Fibroblast of lung (primary cell): Measurements from ENCODE around the gene BLACAT1. TPM values are rescaled to one million over a fixed set of nuclear protein-coding genes. Genes with fewer than 3 reads are reported as not detected.
"Not testable (repeated sequence)": the region's sequence is repeated elsewhere in the genome, so short reads cannot be mapped to it uniquely, and the experiment has no call there.

Experiments used
- DNase-seq, 2 donors: peaks; one replicate each; pipeline versions ENCODE4 v3.0.0 to v3.0.0-alpha.2; 2010; ENCODE audit warnings: low read depth in 2 of 2
- H2AFZ ChIP-seq: 2 replicates; pipeline ENCODE4 v1.5.1; 2012; ENCODE audit warnings: low read length, control low read depth, inconsistent platforms
- H3K27ac ChIP-seq: 2 replicates; pipeline ENCODE4 v1.5.1; 2011; ENCODE audit warnings: low read length, control low read depth; ENCODE audit not compliant: insufficient read depth
- H3K27me3 ChIP-seq: 2 replicates; pipeline ENCODE4 v1.5.1; 2011; ENCODE audit warnings: mild to moderate bottlenecking, low read length; ENCODE audit not compliant: control insufficient read depth, insufficient read depth
- H3K36me3 ChIP-seq: 2 replicates; pipeline ENCODE4 v1.5.1; 2011; ENCODE audit warnings: low read length; ENCODE audit not compliant: control insufficient read depth, insufficient read depth
- H3K4me1 ChIP-seq: 2 replicates; pipeline ENCODE4 v1.5.1; 2011; ENCODE audit warnings: low read length; ENCODE audit not compliant: control insufficient read depth, insufficient read depth; ENCODE audit errors: extremely low read depth
- H3K4me2 ChIP-seq: 2 replicates; pipeline ENCODE4 v1.5.1; 2011; ENCODE audit warnings: low read length, control low read depth; ENCODE audit not compliant: insufficient read depth; ENCODE audit errors: extremely low read depth
- H3K4me3 ChIP-seq, 4 experiments: fragments of 200-600 bp in 1 of 4; sonication (generic) in 1 of 4; replicated peaks in 1 of 4; 2 replicates each; pipeline ENCODE4 v1.5.1; 2011 to 2016; ENCODE audit warnings: low read length in 4 of 4, low read depth in 3 of 4, mild to moderate bottlenecking in 3 of 4, control low read depth in 2 of 4, inconsistent platforms in 1 of 4, mixed read lengths in 1 of 4; ENCODE audit not compliant: insufficient read depth in 1 of 4; ENCODE audit errors: control extremely low read depth in 1 of 4
- H3K79me2 ChIP-seq: 2 replicates; pipeline ENCODE4 v1.5.1; 2012; ENCODE audit warnings: mild to moderate bottlenecking, low read length, inconsistent platforms; ENCODE audit not compliant: control insufficient read depth, insufficient read depth
- H3K9ac ChIP-seq: 2 replicates; pipeline ENCODE4 v1.5.1; 2011; ENCODE audit warnings: mild to moderate bottlenecking, low read length, control low read depth; ENCODE audit not compliant: insufficient read depth
- H3K9me3 ChIP-seq: 2 replicates; pipeline ENCODE4 v1.5.1; 2012; ENCODE audit warnings: low read depth, low read length; ENCODE audit not compliant: control insufficient read depth, insufficient read depth
- H4K20me1 ChIP-seq: 2 replicates; pipeline ENCODE4 v1.5.1; 2011; ENCODE audit warnings: low read length; ENCODE audit not compliant: control insufficient read depth, insufficient read depth; ENCODE audit errors: extremely low read depth
- EZH2 ChIP-seq: IDR thresholded peaks from 2 replicates; pipeline ENCODE4 v1.5.1; 2012; ENCODE audit warnings: low read length, control low read depth, mild to moderate bottlenecking; ENCODE audit errors: missing control alignments
- polyA plus RNA-seq, 2 donors: library from polyadenylated mRNA; depleted of rRNA in 1 of 2; stranded (reverse) in 1 of 2; unstranded in 1 of 2; fragments of >200 nt; gene quantifications; 2 replicates each; pipeline ENCODE4 v1.2.1, GENCODE V29; 2011 to 2012; ENCODE audit warnings: missing spikeins in 1 of 2
- total RNA-seq: library from RNA; depleted of rRNA; stranded (reverse); fragments of >200 nt; gene quantifications from 2 replicates; pipeline ENCODE4 v1.2.1, GENCODE V29; 2014
- TF ChIP-seq, protein P1 (sequence below), 2 donors: IDR thresholded peaks in 1 of 2; conservative IDR thresholded peaks in 1 of 2; 1 replicate in 1 of 2; 2 replicates in 1 of 2; pipeline ENCODE4 v1.5.1; 2011 to 2012; ENCODE audit warnings: low read length in 2 of 2, control low read depth in 1 of 2, inconsistent platforms in 1 of 2, low read depth in 1 of 2, mild to moderate bottlenecking in 1 of 2

BLACAT1 gene
- total and polyA plus RNA-seq, 2 donors (not counting 1 experiment from before 2014, with no cell fraction given) = not detected

GRCh38 chr1:205416322-205416721 lies 39.5 kb downstream of the BLACAT1 start:
- H3K36me3 ChIP-seq = no peaks in the 10 kb centered on the region
- no peak overlapping the region for H3K9ac ChIP-seq
- DNase-seq = no peak
- H3K4me3 ChIP-seq = no peak overlapping the region
- H3K9me3 ChIP-seq = no peaks in the 10 kb centered on the region
- H3K27ac ChIP-seq = no peak overlapping the region
- no peaks in the 10 kb centered on the region for H3K4me1 ChIP-seq
- H3K27me3 ChIP-seq = peaks cover 15% of the 10 kb centered on the region
- no peak overlapping the region for H3K4me2 ChIP-seq
- no peaks in the 10 kb centered on the region for H4K20me1 ChIP-seq
- H2AFZ ChIP-seq = no peak overlapping the region
- TF ChIP-seq, protein P1, sequence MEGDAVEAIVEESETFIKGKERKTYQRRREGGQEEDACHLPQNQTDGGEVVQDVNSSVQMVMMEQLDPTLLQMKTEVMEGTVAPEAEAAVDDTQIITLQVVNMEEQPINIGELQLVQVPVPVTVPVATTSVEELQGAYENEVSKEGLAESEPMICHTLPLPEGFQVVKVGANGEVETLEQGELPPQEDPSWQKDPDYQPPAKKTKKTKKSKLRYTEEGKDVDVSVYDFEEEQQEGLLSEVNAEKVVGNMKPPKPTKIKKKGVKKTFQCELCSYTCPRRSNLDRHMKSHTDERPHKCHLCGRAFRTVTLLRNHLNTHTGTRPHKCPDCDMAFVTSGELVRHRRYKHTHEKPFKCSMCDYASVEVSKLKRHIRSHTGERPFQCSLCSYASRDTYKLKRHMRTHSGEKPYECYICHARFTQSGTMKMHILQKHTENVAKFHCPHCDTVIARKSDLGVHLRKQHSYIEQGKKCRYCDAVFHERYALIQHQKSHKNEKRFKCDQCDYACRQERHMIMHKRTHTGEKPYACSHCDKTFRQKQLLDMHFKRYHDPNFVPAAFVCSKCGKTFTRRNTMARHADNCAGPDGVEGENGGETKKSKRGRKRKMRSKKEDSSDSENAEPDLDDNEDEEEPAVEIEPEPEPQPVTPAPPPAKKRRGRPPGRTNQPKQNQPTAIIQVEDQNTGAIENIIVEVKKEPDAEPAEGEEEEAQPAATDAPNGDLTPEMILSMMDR (conservative IDR thresholded peaks at IDR 0.05 in 1 of 2, IDR thresholded peaks at IDR 0.05 in 1 of 2; ENCODE audit: low read depth in 1 of 2, low read length in 2 of 2) = no peak
- TF ChIP-seq EZH2 = no peak
- no peaks in the 10 kb centered on the region for H3K79me2 ChIP-seq

DNA sequence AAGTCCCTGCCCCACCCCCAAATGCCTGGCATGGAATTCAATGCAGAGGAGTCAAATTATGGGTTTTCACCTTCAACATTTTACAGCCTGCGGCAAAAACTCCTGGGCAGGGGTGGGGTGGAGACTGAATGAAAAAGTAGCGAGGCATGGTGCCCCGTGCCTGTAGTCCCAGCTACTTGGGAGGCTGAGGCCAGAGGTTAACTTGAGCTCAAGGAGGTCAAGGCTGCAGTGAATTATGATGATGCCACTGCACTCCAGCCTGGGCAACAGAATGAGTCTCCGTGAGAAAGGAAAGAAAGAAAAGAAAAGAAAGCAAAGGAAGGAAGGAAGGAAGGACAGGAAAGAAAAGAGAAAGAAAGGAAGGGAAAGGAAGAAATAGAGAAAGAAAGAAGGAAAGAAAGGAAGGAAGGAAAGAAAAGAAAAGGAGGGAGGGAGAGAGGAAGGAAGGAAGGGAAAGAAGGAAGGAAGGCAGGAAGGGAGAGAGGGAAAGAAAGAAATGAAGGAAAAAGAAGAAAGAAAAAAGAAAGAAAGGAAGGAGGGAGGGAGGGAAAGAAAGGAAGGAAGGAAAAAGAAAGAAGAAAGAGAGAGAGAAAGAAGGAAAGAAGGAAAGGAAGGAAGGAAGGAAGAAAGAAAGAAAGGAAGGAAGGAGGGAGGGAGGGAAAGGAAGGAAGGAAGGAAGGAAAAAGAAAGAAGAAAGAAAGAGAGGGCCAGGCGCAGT lies 45.1 kb downstream of the BLACAT1 start:
- H3K4me3 ChIP-seq = no peak overlapping the region
- no peaks in the 10 kb centered on the region for H4K20me1 ChIP-seq
- peaks cover 5% of the 10 kb centered on the region for H3K27me3 ChIP-seq
- no peak overlapping the region for H3K4me2 ChIP-seq
- H3K36me3 ChIP-seq = no peaks in the 10 kb centered on the region
- H3K9ac ChIP-seq = no peak overlapping the region
- no peak for TF ChIP-seq EZH2
- TF ChIP-seq, protein P1 (conservative IDR thresholded peaks at IDR 0.05 in 1 of 2, IDR thresholded peaks at IDR 0.05 in 1 of 2; ENCODE audit: low read depth in 1 of 2, low read length in 2 of 2) = no peak
- no peaks in the 10 kb centered on the region for H3K4me1 ChIP-seq
- no peaks in the 10 kb centered on the region for H3K79me2 ChIP-seq
- H2AFZ ChIP-seq = no peak overlapping the region
- DNase-seq = no peak
- H3K9me3 ChIP-seq = no peaks in the 10 kb centered on the region
- H3K27ac ChIP-seq = no peak overlapping the region

- Histone ChIP-seq H3K4me1 (no peaks in the 10 kb centered on the region), H3K4me2 (no peak overlapping the region), H3K27me3 (peaks cover 3% of the 10 kb centered on the region), H3K36me3 (no peaks in the 10 kb centered on the region), H3K79me2 (no peaks in the 10 kb centered on the region), H3K27ac (no peak overlapping the region), H3K9ac (no peak overlapping the region), H3K9me3 (no peaks in the 10 kb centered on the region), H3K4me3 (no peak overlapping the region), H4K20me1 (no peaks in the 10 kb centered on the region), H2AFZ (no peak overlapping the region)
- no peak for DNase-seq
- no peak for TF ChIP-seq EZH2
- TF ChIP-seq, protein P1 (conservative IDR thresholded peaks at IDR 0.05 in 1 of 2, IDR thresholded peaks at IDR 0.05 in 1 of 2; ENCODE audit: low read depth in 1 of 2, low read length in 2 of 2) = no peak
Measured at GRCh38 chr1:205407970-205408369, 47.9 kb downstream of the BLACAT1 start.

DNA sequence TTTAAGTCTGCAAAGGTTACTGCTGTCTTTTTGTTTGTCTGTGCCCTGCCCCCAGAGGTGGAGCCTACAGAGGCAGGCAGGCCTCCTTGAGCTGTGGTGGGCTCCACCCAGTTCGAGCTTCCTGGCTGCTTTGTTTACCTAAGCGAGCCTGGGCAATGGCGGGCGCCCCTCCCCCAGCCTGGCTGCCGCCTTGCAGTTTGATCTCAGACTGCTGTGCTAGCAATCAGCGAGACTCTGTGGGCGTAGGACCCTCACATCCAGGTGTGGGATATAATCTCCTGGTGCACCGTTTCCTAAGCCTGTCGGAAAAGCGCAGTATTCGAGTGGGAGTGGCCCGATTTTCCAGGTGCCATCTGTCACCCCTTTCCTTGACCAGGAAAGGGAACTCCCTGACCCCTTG lies 49.6 kb downstream of the BLACAT1 start:
- H3K27me3 ChIP-seq, H3K27ac ChIP-seq, H3K36me3 ChIP-seq, H3K4me2 ChIP-seq, H3K4me3 ChIP-seq, H4K20me1 ChIP-seq, DNase-seq, H3K9me3 ChIP-seq, H3K4me1 ChIP-seq, H3K79me2 ChIP-seq, H3K9ac ChIP-seq, H2AFZ ChIP-seq: not testable (repeated sequence)
